HEK293 (cell line): ENCODE data around the gene ABHD12.

Source experiments
- CTCF ChIA-PET: fragments of 350-600 bp; formaldehyde crosslinking; extraction: SDS; loops from one replicate; lab custom pipeline; 2021; ENCODE audit warnings: antibody characterized with exemption; lab: Yijun Ruan, JAX
- POLR2A ChIA-PET: fragments of 300-600 bp; formaldehyde crosslinking; extraction: SDS; loops from one replicate; lab custom pipeline; 2020; ENCODE audit warnings: antibody characterized with exemption, inconsistent platforms; lab: Yijun Ruan, JAX
- H3K27ac ChIP-seq: fragments of 200-500 bp; sonication (Bioruptor generic); 2 replicates; pipeline ENCODE4 v1.5.1; 2014; ENCODE audit warnings: low read depth, low read length, control low read depth, inconsistent platforms; ENCODE audit errors: extremely low read depth
- H3K36me3 ChIP-seq, 2 experiments: fragments of 200-500 bp in 1 of 2; sonication (Bioruptor generic) in 1 of 2; 1 replicate in 1 of 2; 2 replicates in 1 of 2; pipeline ENCODE4 v1.5.1; 2014 to 2017; ENCODE audit warnings: inconsistent platforms in 2 of 2, low read length in 2 of 2; ENCODE audit not compliant: control insufficient read depth in 2 of 2, insufficient read depth in 1 of 2
- H3K4me1 ChIP-seq: fragments of 200-500 bp; sonication (Bioruptor generic); 2 replicates; pipeline ENCODE4 v1.5.1; 2014; ENCODE audit warnings: mild to moderate bottlenecking, low read length, inconsistent platforms; ENCODE audit not compliant: control insufficient read depth, insufficient read depth
- H3K4me3 ChIP-seq: 2 replicates; pipeline ENCODE4 v1.5.1; 2011; ENCODE audit warnings: low read depth, mild to moderate bottlenecking, control low read depth, low read length, moderate library complexity
- H3K9me3 ChIP-seq: fragments of 200-500 bp; sonication (Bioruptor generic); 2 replicates; pipeline ENCODE4 v1.5.1; 2014; ENCODE audit warnings: low read depth, low read length, inconsistent platforms; ENCODE audit not compliant: control insufficient read depth, insufficient read depth
- BCL11B ChIP-seq: fragments of 450-650 bp; formaldehyde crosslinking; IDR thresholded peaks from 2 replicates; pipeline ENCODE4 v1.5.1; 2016; ENCODE audit warnings: low read depth, missing biosample characterization, missing genetic modification characterization
- FEZF1 ChIP-seq: fragments of 450-650 bp; formaldehyde crosslinking; IDR thresholded peaks from 2 replicates; pipeline ENCODE4 v1.5.1; 2016; ENCODE audit warnings: missing biosample characterization, missing genetic modification characterization
- SP3 ChIP-seq: fragments of 450-650 bp; formaldehyde crosslinking; IDR thresholded peaks from 2 replicates; pipeline ENCODE4 v1.5.1; 2016; ENCODE audit warnings: missing biosample characterization, missing genetic modification characterization
- ZBTB20 ChIP-seq: fragments of 450-650 bp; formaldehyde crosslinking; IDR thresholded peaks from 2 replicates; pipeline ENCODE4 v1.5.1; 2016; ENCODE audit warnings: missing biosample characterization, missing genetic modification characterization
- ZBTB8A ChIP-seq: fragments of 450-650 bp; formaldehyde crosslinking; IDR thresholded peaks from 2 replicates; pipeline ENCODE4 v1.5.1; 2016; ENCODE audit warnings: missing biosample characterization, missing genetic modification characterization
- ZNF133 ChIP-seq: fragments of 450-650 bp; formaldehyde crosslinking; IDR thresholded peaks from 2 replicates; pipeline ENCODE4 v1.5.1; 2016; ENCODE audit warnings: missing biosample characterization, missing genetic modification characterization
- ZNF239 ChIP-seq: fragments of 450-650 bp; formaldehyde crosslinking; IDR thresholded peaks from 2 replicates; pipeline ENCODE4 v1.5.1; 2016; ENCODE audit warnings: missing biosample characterization, missing genetic modification characterization
- ZNF24 ChIP-seq: fragments of 450-650 bp; formaldehyde crosslinking; IDR thresholded peaks from 2 replicates; pipeline ENCODE4 v1.5.1; 2016; ENCODE audit warnings: missing biosample characterization, missing genetic modification characterization
- ZNF26 ChIP-seq: fragments of 450-650 bp; formaldehyde crosslinking; IDR thresholded peaks from 2 replicates; pipeline ENCODE4 v1.5.1; 2016; ENCODE audit warnings: missing biosample characterization, missing genetic modification characterization
- ZNF266 ChIP-seq: fragments of 450-650 bp; formaldehyde crosslinking; IDR thresholded peaks from 2 replicates; pipeline ENCODE4 v1.5.1; 2016; ENCODE audit warnings: missing biosample characterization, missing genetic modification characterization, low read depth
- ZNF324 ChIP-seq: fragments of 450-650 bp; formaldehyde crosslinking; IDR thresholded peaks from 2 replicates; pipeline ENCODE4 v1.5.1; 2016; ENCODE audit warnings: missing biosample characterization, missing genetic modification characterization
- ZNF350 ChIP-seq: fragments of 450-650 bp; formaldehyde crosslinking; IDR thresholded peaks from 2 replicates; pipeline ENCODE4 v1.5.0; 2017; ENCODE audit warnings: missing biosample characterization, mild to moderate bottlenecking, missing genetic modification characterization
- ZNF423 ChIP-seq: fragments of 450-650 bp; formaldehyde crosslinking; IDR thresholded peaks from 2 replicates; pipeline ENCODE4 v1.5.1; 2016; ENCODE audit warnings: missing biosample characterization, missing genetic modification characterization
- ZNF501 ChIP-seq: fragments of 450-650 bp; formaldehyde crosslinking; IDR thresholded peaks from 2 replicates; pipeline ENCODE4 v1.5.1; 2016; ENCODE audit warnings: missing biosample characterization, missing genetic modification characterization
- ZNF529 ChIP-seq: fragments of 450-650 bp; formaldehyde crosslinking; IDR thresholded peaks from 2 replicates; pipeline ENCODE4 v1.5.1; 2017; ENCODE audit warnings: missing genetic modification characterization, missing biosample characterization; ENCODE audit not compliant: insufficient replicate concordance
- ZNF555 ChIP-seq: fragments of 450-650 bp; formaldehyde crosslinking; conservative IDR thresholded peaks from 2 replicates; pipeline ENCODE4 v1.5.1; 2017; ENCODE audit warnings: missing biosample characterization, mild to moderate bottlenecking, missing genetic modification characterization, inconsistent platforms
- ZNF626 ChIP-seq: fragments of 450-650 bp; sonication (Bioruptor Pico); formaldehyde crosslinking; IDR thresholded peaks from 2 replicates; pipeline ENCODE4 v1.5.1; 2018; ENCODE audit warnings: missing biosample characterization, missing genetic modification characterization, inconsistent platforms
- ZNF629 ChIP-seq: fragments of 450-650 bp; formaldehyde crosslinking; IDR thresholded peaks from 2 replicates; pipeline ENCODE4 v1.5.1; 2017; ENCODE audit warnings: missing biosample characterization, missing genetic modification characterization
- ZNF785 ChIP-seq: fragments of 450-650 bp; formaldehyde crosslinking; IDR thresholded peaks from 2 replicates; pipeline ENCODE4 v1.5.1; 2016; ENCODE audit warnings: missing biosample characterization, missing genetic modification characterization
- ZSCAN4 ChIP-seq: fragments of 450-650 bp; formaldehyde crosslinking; IDR thresholded peaks from 2 replicates; pipeline ENCODE4 v1.5.1; 2017; ENCODE audit warnings: missing biosample characterization, missing genetic modification characterization

The ABHD12 gene

GRCh38 chr20:25320035-25320800 lies 70.4 kb downstream of the ABHD12 start:
- peaks cover 0 to 48% of the 10 kb centered on the region in 2 experiments; a peak in 2 of 3 replicates for H3K36me3 ChIP-seq
- no peak for TF ChIP-seq ZNF626 (tag by site-specific recombination)
- no peak for TF ChIP-seq ZNF555 (tag by site-specific recombination)
- TF ChIP-seq ZNF133, result no peak
- no peak for TF ChIP-seq ZNF423 (tag by site-specific recombination)
- no peak for TF ChIP-seq ZNF350 (tag by site-specific recombination)
- TF ChIP-seq BCL11B (tag by site-specific recombination), result no peak
- TF ChIP-seq SP3 (tag by site-specific recombination), result no peak
- no peak for TF ChIP-seq ZNF26 (tag by site-specific recombination)
- TF ChIP-seq ZNF324 (tag by site-specific recombination), result no peak
- TF ChIP-seq ZBTB8A, result no peak
- TF ChIP-seq ZNF785, result no peak
- TF ChIP-seq ZNF529 (tag by site-specific recombination), result no peak
- TF ChIP-seq ZSCAN4 (tag by site-specific recombination), result no peak
- TF ChIP-seq ZBTB20 (tag by site-specific recombination), result no peak
- no peak for TF ChIP-seq ZNF629 (tag by site-specific recombination)
- no peak for TF ChIP-seq ZNF266 (tag by site-specific recombination)
- ChIA-PET CTCF (interaction anchor here (0.6 to 1.2 kb wide), 2 partner anchors 8 to 19 kb away, joined by 5 to 7 read pairs; no protein-coding TSS in a partner anchor), POLR2A (no interaction called here)
- no peaks in the 10 kb centered on the region for H3K9me3 ChIP-seq
- H3K4me1 ChIP-seq, result no peaks in the 10 kb centered on the region
- H3K27ac ChIP-seq, result no peak overlapping the region
- H3K4me3 ChIP-seq, result no peak overlapping the region

GRCh38 chr20:25319241-25320034 lies 71.2 kb downstream of the ABHD12 start:
- Histone ChIP-seq H3K36me3 (peaks cover 0 to 55% of the 10 kb centered on the region in 2 experiments; a peak in 2 of 3 replicates), H3K9me3 (no peaks in the 10 kb centered on the region), H3K27ac (no peak overlapping the region), H3K4me1 (no peaks in the 10 kb centered on the region), H3K4me3 (no peak overlapping the region)
- ChIA-PET POLR2A (no interaction called here), CTCF (interaction anchor here (0.6 to 1.2 kb wide), 3 partner anchors 8 to 80 kb away, joined by 3 to 7 read pairs (median 5); no protein-coding TSS in a partner anchor)
- TF ChIP-seq ZNF501 (no peak), ZNF239 (tag by site-specific recombination) (no peak), FEZF1 (tag by site-specific recombination) (no peak), ZNF24 (tag by site-specific recombination) (no peak)
